HL-60 (cell line): ENCODE data around the gene WWOX.

ENCODE experiments used
- GABPA ChIP-seq: IDR thresholded peaks from 2 replicates; pipeline ENCODE4 v1.6.1; 2012; ENCODE audit warnings: low read depth
- POLR2AphosphoS5 ChIP-seq: IDR thresholded peaks from 2 replicates; pipeline ENCODE4 v1.6.1; 2012; ENCODE audit warnings: low read depth
- SPI1 ChIP-seq: IDR thresholded peaks from 2 replicates; pipeline ENCODE4 v1.6.1; 2012; ENCODE audit warnings: low read depth, mild to moderate bottlenecking, borderline replicate concordance
- TF ChIP-seq, protein P1 (sequence below): IDR thresholded peaks from one replicate; pipeline ENCODE4 v1.5.1; 2011; ENCODE audit warnings: low read length, control low read depth, inconsistent platforms; ENCODE audit not compliant: insufficient read depth
- TF ChIP-seq, protein P2 (sequence below): IDR thresholded peaks from 2 replicates; pipeline ENCODE4 v1.6.1; 2012; ENCODE audit warnings: low read depth; ENCODE audit not compliant: insufficient replicate concordance

- no peak for TF ChIP-seq POLR2AphosphoS5
- TF ChIP-seq, protein P1, sequence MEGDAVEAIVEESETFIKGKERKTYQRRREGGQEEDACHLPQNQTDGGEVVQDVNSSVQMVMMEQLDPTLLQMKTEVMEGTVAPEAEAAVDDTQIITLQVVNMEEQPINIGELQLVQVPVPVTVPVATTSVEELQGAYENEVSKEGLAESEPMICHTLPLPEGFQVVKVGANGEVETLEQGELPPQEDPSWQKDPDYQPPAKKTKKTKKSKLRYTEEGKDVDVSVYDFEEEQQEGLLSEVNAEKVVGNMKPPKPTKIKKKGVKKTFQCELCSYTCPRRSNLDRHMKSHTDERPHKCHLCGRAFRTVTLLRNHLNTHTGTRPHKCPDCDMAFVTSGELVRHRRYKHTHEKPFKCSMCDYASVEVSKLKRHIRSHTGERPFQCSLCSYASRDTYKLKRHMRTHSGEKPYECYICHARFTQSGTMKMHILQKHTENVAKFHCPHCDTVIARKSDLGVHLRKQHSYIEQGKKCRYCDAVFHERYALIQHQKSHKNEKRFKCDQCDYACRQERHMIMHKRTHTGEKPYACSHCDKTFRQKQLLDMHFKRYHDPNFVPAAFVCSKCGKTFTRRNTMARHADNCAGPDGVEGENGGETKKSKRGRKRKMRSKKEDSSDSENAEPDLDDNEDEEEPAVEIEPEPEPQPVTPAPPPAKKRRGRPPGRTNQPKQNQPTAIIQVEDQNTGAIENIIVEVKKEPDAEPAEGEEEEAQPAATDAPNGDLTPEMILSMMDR: no peak
- TF ChIP-seq, protein P2, sequence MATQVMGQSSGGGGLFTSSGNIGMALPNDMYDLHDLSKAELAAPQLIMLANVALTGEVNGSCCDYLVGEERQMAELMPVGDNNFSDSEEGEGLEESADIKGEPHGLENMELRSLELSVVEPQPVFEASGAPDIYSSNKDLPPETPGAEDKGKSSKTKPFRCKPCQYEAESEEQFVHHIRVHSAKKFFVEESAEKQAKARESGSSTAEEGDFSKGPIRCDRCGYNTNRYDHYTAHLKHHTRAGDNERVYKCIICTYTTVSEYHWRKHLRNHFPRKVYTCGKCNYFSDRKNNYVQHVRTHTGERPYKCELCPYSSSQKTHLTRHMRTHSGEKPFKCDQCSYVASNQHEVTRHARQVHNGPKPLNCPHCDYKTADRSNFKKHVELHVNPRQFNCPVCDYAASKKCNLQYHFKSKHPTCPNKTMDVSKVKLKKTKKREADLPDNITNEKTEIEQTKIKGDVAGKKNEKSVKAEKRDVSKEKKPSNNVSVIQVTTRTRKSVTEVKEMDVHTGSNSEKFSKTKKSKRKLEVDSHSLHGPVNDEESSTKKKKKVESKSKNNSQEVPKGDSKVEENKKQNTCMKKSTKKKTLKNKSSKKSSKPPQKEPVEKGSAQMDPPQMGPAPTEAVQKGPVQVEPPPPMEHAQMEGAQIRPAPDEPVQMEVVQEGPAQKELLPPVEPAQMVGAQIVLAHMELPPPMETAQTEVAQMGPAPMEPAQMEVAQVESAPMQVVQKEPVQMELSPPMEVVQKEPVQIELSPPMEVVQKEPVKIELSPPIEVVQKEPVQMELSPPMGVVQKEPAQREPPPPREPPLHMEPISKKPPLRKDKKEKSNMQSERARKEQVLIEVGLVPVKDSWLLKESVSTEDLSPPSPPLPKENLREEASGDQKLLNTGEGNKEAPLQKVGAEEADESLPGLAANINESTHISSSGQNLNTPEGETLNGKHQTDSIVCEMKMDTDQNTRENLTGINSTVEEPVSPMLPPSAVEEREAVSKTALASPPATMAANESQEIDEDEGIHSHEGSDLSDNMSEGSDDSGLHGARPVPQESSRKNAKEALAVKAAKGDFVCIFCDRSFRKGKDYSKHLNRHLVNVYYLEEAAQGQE: no peak
- no peak for TF ChIP-seq GABPA
- TF ChIP-seq SPI1: no peak
Measured at GRCh38 chr16:78127130-78127529, 27.7 kb downstream of the WWOX start.
